Neural cell (in vitro differentiated cells): ENCODE data around the gene CDK12. TPM values are rescaled to one million over a fixed set of nuclear protein-coding genes. Genes with fewer than 3 reads are reported as not detected.
"Not testable (repeated sequence)": the region's sequence is repeated elsewhere in the genome, so short reads cannot be mapped to it uniquely, and the experiment has no call there.

Experiments
- H2AFZ ChIP-seq: fragments of 200-600, 300-800 bp; sonication (generic), shearing (Covaris generic); 2 replicates; pipeline ENCODE4 v1.6.0; 2014; ENCODE audit warnings: low read depth, mild to moderate bottlenecking, antibody characterized with exemption, low read length, moderate library complexity
- H3F3A ChIP-seq: fragments of 200-600 bp; shearing (Covaris generic); 2 replicates; pipeline ENCODE4 v1.6.1; 2016; ENCODE audit warnings: mild to moderate bottlenecking, moderate library complexity, mixed read lengths, antibody characterized with exemption, low read length; ENCODE audit not compliant: insufficient read depth, poor library complexity, severe bottlenecking
- H3K27ac ChIP-seq: fragments of 200-600, 300-800 bp; sonication (generic), shearing (Covaris generic); 2 replicates; pipeline ENCODE4 v1.5.1; 2014; ENCODE audit warnings: mild to moderate bottlenecking, low read length, moderate library complexity
- H3K27me3 ChIP-seq: fragments of 300-800, 200-600 bp; sonication (generic), shearing (Covaris generic); 2 replicates; pipeline ENCODE4 v1.6.0; 2014; ENCODE audit warnings: mild to moderate bottlenecking, low read depth, low read length, moderate library complexity; ENCODE audit not compliant: insufficient read depth
- H3K36me3 ChIP-seq: fragments of 300-800, 200-600 bp; sonication (generic), shearing (Covaris generic); 2 replicates; pipeline ENCODE4 v1.5.1; 2014; ENCODE audit warnings: mild to moderate bottlenecking, antibody characterized with exemption, low read length, moderate library complexity; ENCODE audit not compliant: insufficient read depth
- H3K4me2 ChIP-seq: fragments of 300-800, 200-600 bp; sonication (generic), shearing (Covaris generic); 2 replicates; pipeline ENCODE4 v1.6.0; 2014; ENCODE audit warnings: mild to moderate bottlenecking, low read length
- H3K4me3 ChIP-seq: fragments of 300-800, 200-600 bp; sonication (generic), shearing (Covaris generic); 2 replicates; pipeline ENCODE4 v1.5.1; 2014; ENCODE audit warnings: mild to moderate bottlenecking, low read length, moderate library complexity
- H3K79me2 ChIP-seq: fragments of 200-600 bp; shearing (Covaris generic); replicated peaks from 2 replicates; pipeline ENCODE4 v1.6.0; 2014; ENCODE audit warnings: mild to moderate bottlenecking, low read length, moderate library complexity; ENCODE audit not compliant: insufficient read depth
- H3K9ac ChIP-seq: fragments of 300-800, 200-600 bp; sonication (generic), shearing (Covaris generic); 2 replicates; pipeline ENCODE4 v1.6.1; 2016; ENCODE audit warnings: mild to moderate bottlenecking, low read length, mixed read lengths
- H3K9me2 ChIP-seq: fragments of 200-600 bp; shearing (Covaris generic); 2 replicates; pipeline ENCODE4 v1.6.1; 2016; ENCODE audit warnings: mild to moderate bottlenecking, low read length, mixed read lengths; ENCODE audit not compliant: insufficient read depth
- H3K9me3 ChIP-seq: fragments of 200-600, 300-800 bp; sonication (generic), shearing (Covaris generic); 2 replicates; pipeline ENCODE4 v1.6.1; 2016; ENCODE audit warnings: mild to moderate bottlenecking, mixed run types, low read length, moderate library complexity, mixed read lengths
- H4K20me1 ChIP-seq: fragments of 200-600 bp; shearing (Covaris generic); 2 replicates; pipeline ENCODE4 v1.6.1; 2016; ENCODE audit warnings: mild to moderate bottlenecking, mixed run types; ENCODE audit not compliant: insufficient read depth
- EP300 ChIP-seq: fragments of 450-650 bp; conservative IDR thresholded peaks from 2 replicates; pipeline ENCODE4 v1.6.1; 2014; ENCODE audit warnings: antibody characterized with exemption, mild to moderate bottlenecking, moderate library complexity; ENCODE audit not compliant: poor library complexity, severe bottlenecking
- EZH2 ChIP-seq: fragments of 200-600, 300-800 bp; shearing (Covaris generic), sonication (generic); IDR thresholded peaks from 2 replicates; pipeline ENCODE4 v1.6.1; 2014; ENCODE audit warnings: antibody characterized with exemption, low read length, borderline replicate concordance, mild to moderate bottlenecking; ENCODE audit not compliant: insufficient read depth, poor library complexity, severe bottlenecking
- MXI1 ChIP-seq: fragments of 450-650 bp; conservative IDR thresholded peaks from 2 replicates; pipeline ENCODE4 v1.6.1; 2014; ENCODE audit warnings: antibody characterized with exemption, mild to moderate bottlenecking; ENCODE audit not compliant: poor library complexity, severe bottlenecking
- POLR2AphosphoS5 ChIP-seq: IDR thresholded peaks from 2 replicates; pipeline ENCODE4 v1.6.1; 2012
- RAD21 ChIP-seq: fragments of 450-650 bp; conservative IDR thresholded peaks from 2 replicates; pipeline ENCODE4 v1.6.1; 2014; ENCODE audit warnings: antibody characterized with exemption, mild to moderate bottlenecking, moderate library complexity
- SMC3 ChIP-seq: fragments of 450-650 bp; conservative IDR thresholded peaks from 2 replicates; pipeline ENCODE4 v1.6.1; 2014; ENCODE audit warnings: antibody characterized with exemption, mild to moderate bottlenecking, moderate library complexity; ENCODE audit not compliant: poor library complexity
- TAF1 ChIP-seq: IDR thresholded peaks from 2 replicates; pipeline ENCODE4 v1.6.1; 2012; ENCODE audit warnings: low read depth
- polyA plus RNA-seq: library from polyadenylated mRNA; depleted of rRNA; stranded (reverse); fragments of >200 nt; gene quantifications from 2 replicates; pipeline ENCODE4 v1.2.3, GENCODE V29; 2014
- TF ChIP-seq, protein P1 (sequence below): fragments of 450-650 bp; IDR thresholded peaks from 2 replicates; pipeline ENCODE4 v1.5.1; 2014; ENCODE audit warnings: antibody characterized with exemption, mild to moderate bottlenecking, moderate library complexity; ENCODE audit not compliant: poor library complexity, severe bottlenecking
- TF ChIP-seq, protein P2 (sequence below): IDR thresholded peaks from 2 replicates; pipeline ENCODE4 v1.6.1; 2012; ENCODE audit warnings: borderline replicate concordance

CDK12 gene
- polyA plus RNA-seq, 1 donor from 2014 or later, result 10.4 TPM

DNA sequence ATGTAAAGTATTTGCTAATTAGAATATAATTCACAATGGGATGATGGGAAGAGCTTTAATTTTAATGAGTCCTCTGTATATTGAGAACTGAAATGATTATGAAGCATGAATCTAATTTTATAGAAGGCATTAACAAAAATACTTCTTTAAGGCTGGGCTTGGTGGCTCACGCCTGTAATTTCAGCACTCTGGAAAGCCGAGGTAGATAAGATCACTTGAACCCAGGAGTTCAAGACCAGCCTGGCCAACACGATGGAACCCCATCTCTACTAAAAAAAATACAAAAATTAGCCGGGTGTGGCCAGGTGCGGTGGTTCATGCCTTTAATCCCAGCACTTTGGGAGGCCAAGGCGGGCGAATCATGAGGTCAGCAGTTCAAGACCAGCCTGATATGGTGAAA lies 12.0 kb downstream of the CDK12 start:
- Histone ChIP-seq H3K9ac (no peak overlapping the region), H3K9me2 (no peaks in the 10 kb centered on the region), H3K27ac (no peak overlapping the region), H3K9me3 (no peaks in the 10 kb centered on the region), H3K4me3 (no peak overlapping the region), H3K4me2 (no peak overlapping the region), H3K79me2 (peaks cover 14% of the 10 kb centered on the region), H3K36me3 (peaks cover 4% of the 10 kb centered on the region), H3F3A (no peaks in the 10 kb centered on the region), H3K27me3 (no peaks in the 10 kb centered on the region), H2AFZ (no peak overlapping the region), H4K20me1 (no peaks in the 10 kb centered on the region)
- TF ChIP-seq MXI1, result no peak
- no peak for TF ChIP-seq SMC3
- no peak for TF ChIP-seq TAF1
- no peak for TF ChIP-seq EP300
- no peak for TF ChIP-seq POLR2AphosphoS5
- no peak for TF ChIP-seq RAD21
- TF ChIP-seq EZH2, result no peak
- TF ChIP-seq, protein P1, sequence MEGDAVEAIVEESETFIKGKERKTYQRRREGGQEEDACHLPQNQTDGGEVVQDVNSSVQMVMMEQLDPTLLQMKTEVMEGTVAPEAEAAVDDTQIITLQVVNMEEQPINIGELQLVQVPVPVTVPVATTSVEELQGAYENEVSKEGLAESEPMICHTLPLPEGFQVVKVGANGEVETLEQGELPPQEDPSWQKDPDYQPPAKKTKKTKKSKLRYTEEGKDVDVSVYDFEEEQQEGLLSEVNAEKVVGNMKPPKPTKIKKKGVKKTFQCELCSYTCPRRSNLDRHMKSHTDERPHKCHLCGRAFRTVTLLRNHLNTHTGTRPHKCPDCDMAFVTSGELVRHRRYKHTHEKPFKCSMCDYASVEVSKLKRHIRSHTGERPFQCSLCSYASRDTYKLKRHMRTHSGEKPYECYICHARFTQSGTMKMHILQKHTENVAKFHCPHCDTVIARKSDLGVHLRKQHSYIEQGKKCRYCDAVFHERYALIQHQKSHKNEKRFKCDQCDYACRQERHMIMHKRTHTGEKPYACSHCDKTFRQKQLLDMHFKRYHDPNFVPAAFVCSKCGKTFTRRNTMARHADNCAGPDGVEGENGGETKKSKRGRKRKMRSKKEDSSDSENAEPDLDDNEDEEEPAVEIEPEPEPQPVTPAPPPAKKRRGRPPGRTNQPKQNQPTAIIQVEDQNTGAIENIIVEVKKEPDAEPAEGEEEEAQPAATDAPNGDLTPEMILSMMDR, result no peak
- TF ChIP-seq, protein P2, sequence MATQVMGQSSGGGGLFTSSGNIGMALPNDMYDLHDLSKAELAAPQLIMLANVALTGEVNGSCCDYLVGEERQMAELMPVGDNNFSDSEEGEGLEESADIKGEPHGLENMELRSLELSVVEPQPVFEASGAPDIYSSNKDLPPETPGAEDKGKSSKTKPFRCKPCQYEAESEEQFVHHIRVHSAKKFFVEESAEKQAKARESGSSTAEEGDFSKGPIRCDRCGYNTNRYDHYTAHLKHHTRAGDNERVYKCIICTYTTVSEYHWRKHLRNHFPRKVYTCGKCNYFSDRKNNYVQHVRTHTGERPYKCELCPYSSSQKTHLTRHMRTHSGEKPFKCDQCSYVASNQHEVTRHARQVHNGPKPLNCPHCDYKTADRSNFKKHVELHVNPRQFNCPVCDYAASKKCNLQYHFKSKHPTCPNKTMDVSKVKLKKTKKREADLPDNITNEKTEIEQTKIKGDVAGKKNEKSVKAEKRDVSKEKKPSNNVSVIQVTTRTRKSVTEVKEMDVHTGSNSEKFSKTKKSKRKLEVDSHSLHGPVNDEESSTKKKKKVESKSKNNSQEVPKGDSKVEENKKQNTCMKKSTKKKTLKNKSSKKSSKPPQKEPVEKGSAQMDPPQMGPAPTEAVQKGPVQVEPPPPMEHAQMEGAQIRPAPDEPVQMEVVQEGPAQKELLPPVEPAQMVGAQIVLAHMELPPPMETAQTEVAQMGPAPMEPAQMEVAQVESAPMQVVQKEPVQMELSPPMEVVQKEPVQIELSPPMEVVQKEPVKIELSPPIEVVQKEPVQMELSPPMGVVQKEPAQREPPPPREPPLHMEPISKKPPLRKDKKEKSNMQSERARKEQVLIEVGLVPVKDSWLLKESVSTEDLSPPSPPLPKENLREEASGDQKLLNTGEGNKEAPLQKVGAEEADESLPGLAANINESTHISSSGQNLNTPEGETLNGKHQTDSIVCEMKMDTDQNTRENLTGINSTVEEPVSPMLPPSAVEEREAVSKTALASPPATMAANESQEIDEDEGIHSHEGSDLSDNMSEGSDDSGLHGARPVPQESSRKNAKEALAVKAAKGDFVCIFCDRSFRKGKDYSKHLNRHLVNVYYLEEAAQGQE, result no peak

- H3K9ac ChIP-seq, result not testable (repeated sequence)
Observed at GRCh38 chr17:39479631-39480030, 18.3 kb downstream of the CDK12 start.

DNA sequence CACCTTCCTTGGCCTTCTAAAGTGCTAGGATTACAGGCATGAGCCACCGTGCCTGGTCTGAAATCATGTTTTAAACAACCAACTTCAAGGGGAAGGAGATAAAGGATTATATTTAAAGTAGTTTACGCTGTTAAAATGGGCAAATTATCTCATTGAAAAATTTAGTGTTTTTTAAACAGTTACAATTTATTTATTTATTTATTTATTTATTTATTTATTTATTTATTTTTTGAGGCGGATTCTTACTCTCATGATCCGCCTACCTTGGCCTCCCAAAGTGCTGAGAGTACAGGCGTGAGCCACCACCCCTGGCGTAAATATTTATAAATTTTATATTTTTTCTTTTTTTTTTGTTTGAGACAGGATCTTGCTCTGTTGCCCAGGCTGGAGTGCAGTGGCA lies 22.2 kb downstream of the CDK12 start:
- Histone ChIP-seq H3K9ac (no peak overlapping the region), H3K4me3 (no peak overlapping the region), H3K79me2 (peaks cover 12% of the 10 kb centered on the region)

More at GRCh38 chr17:39479631-39480030, 18.3 kb downstream of the CDK12 start:
- H2AFZ ChIP-seq, H3K9me2 ChIP-seq, H3K27ac ChIP-seq, H3K4me2 ChIP-seq, H3K27me3 ChIP-seq, H3K4me3 ChIP-seq, H3K36me3 ChIP-seq, H3K79me2 ChIP-seq, H3K9me3 ChIP-seq, H3F3A ChIP-seq, H4K20me1 ChIP-seq: not testable (repeated sequence)

More for the DNA sequence above, 22.2 kb downstream of the CDK12 start:
- TF ChIP-seq TAF1 (no peak), EP300 (no peak), RAD21 (no peak), EZH2 (no peak), POLR2AphosphoS5 (no peak), SMC3 (no peak), MXI1 (no peak)
- TF ChIP-seq, protein P1, result no peak
- TF ChIP-seq, protein P2, result no peak
- Histone ChIP-seq H3K9me3 (no peaks in the 10 kb centered on the region), H3K36me3 (no peaks in the 10 kb centered on the region), H2AFZ (no peak overlapping the region), H3K27me3 (no peaks in the 10 kb centered on the region), H3K9me2 (no peaks in the 10 kb centered on the region), H3K4me2 (no peak overlapping the region), H3K27ac (no peak overlapping the region), H3F3A (no peaks in the 10 kb centered on the region), H4K20me1 (no peaks in the 10 kb centered on the region)
